Neural progenitor cell (in vitro differentiated cells): Measurements from ENCODE around the gene TPGS1.

Experiments
- CTCF ChIP-seq: fragments of 200-600 bp; sonication (generic); IDR thresholded peaks from 2 replicates; pipeline ENCODE4 v1.5.1; 2017; ENCODE audit warnings: antibody characterized with exemption, mild to moderate bottlenecking
- EZH2 ChIP-seq: fragments of 200-600 bp; sonication (generic); IDR thresholded peaks from 2 replicates; pipeline ENCODE4 v1.6.1; 2017; ENCODE audit warnings: antibody characterized with exemption, mild to moderate bottlenecking, moderate library complexity
- EZH2phosphoT487 ChIP-seq: fragments of 200-600 bp; sonication (generic); IDR thresholded peaks from 2 replicates; pipeline ENCODE4 v1.6.1; 2017; ENCODE audit warnings: antibody characterized with exemption

DNA sequence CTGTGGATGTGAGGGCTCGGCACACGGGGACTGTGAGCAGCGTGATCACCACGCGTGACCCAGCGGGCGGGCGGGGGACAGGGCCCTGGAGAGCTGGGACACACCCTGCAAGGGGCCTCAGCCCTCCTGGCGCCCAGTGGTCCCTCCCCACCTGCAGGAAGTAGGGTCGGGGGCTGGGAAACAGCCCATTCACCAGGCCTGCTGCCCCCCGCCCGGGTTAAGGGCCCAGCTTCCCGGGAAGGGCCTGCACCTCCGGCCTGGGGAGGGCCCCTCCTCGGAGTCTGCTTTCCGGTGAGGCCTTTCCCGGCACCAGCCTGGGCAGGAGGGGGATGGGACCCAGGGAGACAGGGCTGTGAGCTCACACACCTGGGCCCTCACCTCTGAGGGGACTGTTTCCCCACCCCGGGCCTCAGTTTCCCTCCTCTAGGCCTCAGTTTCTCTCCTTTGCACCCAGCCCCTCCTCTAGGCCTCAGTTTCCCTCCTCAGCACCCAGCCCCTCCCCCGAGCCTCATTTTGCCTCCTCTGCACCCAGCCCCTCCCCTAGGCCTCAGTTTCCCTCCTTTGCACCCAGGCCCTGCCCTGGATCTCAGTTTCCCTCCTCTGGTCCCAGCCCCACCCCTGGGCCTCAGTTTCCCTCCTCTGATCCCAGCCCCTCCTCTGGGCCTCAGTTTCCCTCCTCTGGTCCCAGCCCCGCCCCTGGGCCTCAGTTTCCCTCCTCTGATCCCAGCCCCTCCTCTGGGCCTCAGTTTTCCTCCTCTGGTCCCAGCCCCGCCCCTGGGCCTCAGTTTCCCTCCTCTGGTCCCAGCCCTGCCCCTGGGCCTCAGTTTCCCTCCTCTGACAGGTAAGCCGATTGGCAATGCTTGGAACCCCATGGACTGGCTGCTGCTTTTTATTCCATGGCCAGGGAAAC, 12.9 kb upstream of the TPGS1 start:
- TF ChIP-seq CTCF (no peak), EZH2 (no peak), EZH2phosphoT487 (no peak)
